Activated naive CD4-positive, alpha-beta T cell treated with anti-CD3 and anti-CD28 coated beads, Interleukin-2, amount 50 U/mL, for 16 hours (primary cell): Measurements from ENCODE around the gene PCNX2.
A peak's percentile ranks its signal among the peaks of the same experiment; 100 is the strongest.
"Not testable (repeated sequence)": the region's sequence is repeated elsewhere in the genome, so short reads cannot be mapped to it uniquely, and the experiment has no call there.

Source experiments
- DNase-seq: peaks from one replicate; pipeline ENCODE4 v3.0.0-alpha.2; 2020

The PCNX2 gene

GRCh38 chr1:233042834-233043233, 252.7 kb downstream of the PCNX2 start:
- no peak for DNase-seq

- DNase-seq = no peak
These were observed 255.0 kb downstream of the PCNX2 start for GRCh38 chr1:233040494-233040893.

- no peak for DNase-seq
These were observed 256.9 kb downstream of the PCNX2 start for GRCh38 chr1:233038581-233038980.

GRCh38 chr1:233037843-233038242, 257.7 kb downstream of the PCNX2 start:
- no peak for DNase-seq

GRCh38 chr1:233034836-233035235, 260.7 kb downstream of the PCNX2 start:
- no peak for DNase-seq

GRCh38 chr1:233033361-233033760, 262.2 kb downstream of the PCNX2 start:
- no peak for DNase-seq

GRCh38 chr1:233032916-233033315, 262.6 kb downstream of the PCNX2 start:
- DNase-seq = no peak

- no peak for DNase-seq
These were observed 264.0 kb downstream of the PCNX2 start for GRCh38 chr1:233031521-233031920.

- DNase-seq = no peak
These were observed 268.5 kb downstream of the PCNX2 start for GRCh38 chr1:233027046-233027445.

GRCh38 chr1:233025567-233025966, 270.0 kb downstream of the PCNX2 start:
- no peak for DNase-seq

GRCh38 chr1:233025157-233025556, 270.4 kb downstream of the PCNX2 start:
- DNase-seq = peak; percentile 27

GRCh38 chr1:233024199-233024598, 271.3 kb downstream of the PCNX2 start:
- DNase-seq = no peak

- DNase-seq = no peak
These were observed 273.3 kb downstream of the PCNX2 start for GRCh38 chr1:233022246-233022645.

- no peak for DNase-seq
These were observed 275.1 kb downstream of the PCNX2 start for GRCh38 chr1:233020426-233020825.

- no peak for DNase-seq
These were observed 275.7 kb downstream of the PCNX2 start for GRCh38 chr1:233019778-233020325.

- no peak for DNase-seq
These were observed 276.4 kb downstream of the PCNX2 start for GRCh38 chr1:233019083-233019482.

- DNase-seq = no peak
These were observed 278.7 kb downstream of the PCNX2 start for GRCh38 chr1:233016798-233017197.

- no peak for DNase-seq
These were observed 279.6 kb downstream of the PCNX2 start for GRCh38 chr1:233015965-233016364.

- DNase-seq = no peak
These were observed 283.5 kb downstream of the PCNX2 start for GRCh38 chr1:233012021-233012420.

GRCh38 chr1:233010146-233010545, 285.4 kb downstream of the PCNX2 start:
- DNase-seq = no peak

- no peak for DNase-seq
These were observed 289.0 kb downstream of the PCNX2 start for GRCh38 chr1:233006541-233006973.

- no peak for DNase-seq
These were observed 289.4 kb downstream of the PCNX2 start for GRCh38 chr1:233006108-233006507.

- DNase-seq = no peak
These were observed 289.8 kb downstream of the PCNX2 start for GRCh38 chr1:233005703-233006102.

GRCh38 chr1:233005156-233005555, 290.4 kb downstream of the PCNX2 start:
- no peak for DNase-seq

- no peak for DNase-seq
These were observed 291.1 kb downstream of the PCNX2 start for GRCh38 chr1:233004451-233004850.

GRCh38 chr1:233003638-233004037, 291.9 kb downstream of the PCNX2 start:
- DNase-seq = not testable (repeated sequence)
